LNCAP (cell line): ENCODE data around the gene TP53TG5.

Experiments used
- CTCF ChIP-seq: fragments of 450-650 bp; IDR thresholded peaks from 2 replicates; pipeline ENCODE4 v1.5.1; 2017; ENCODE audit warnings: mild to moderate bottlenecking

The TP53TG5 gene

GRCh38 chr20:45362804-45363610 lies 15.1 kb downstream of the TP53TG5 start, which contains the start of gene SYS1:
SYS1 (plus strand) TSS chr20:45363156; CDS start chr20:45363532, 376 bp downstream.
- TF ChIP-seq CTCF: peak; percentile 90

DNA sequence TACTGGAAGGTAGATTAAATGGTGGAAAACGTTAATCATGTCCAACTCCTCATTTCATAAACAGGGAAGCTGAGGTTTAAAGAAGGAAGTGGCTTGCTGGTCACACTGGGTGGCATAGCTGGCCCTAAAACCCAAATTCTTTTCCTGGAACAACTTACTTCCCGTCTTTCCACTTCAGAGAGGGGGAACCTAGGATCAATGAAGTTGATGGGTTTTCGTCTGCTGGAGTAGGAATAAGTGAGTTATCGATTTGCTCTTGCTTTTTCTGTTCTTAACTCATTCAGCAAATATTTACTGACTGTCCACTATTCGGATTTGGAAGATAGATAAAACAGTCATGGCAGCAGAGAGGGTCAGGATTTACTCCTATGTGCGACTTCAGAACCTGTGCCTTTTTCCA lies 16.3 kb downstream of the TP53TG5 start:
- no peak for TF ChIP-seq CTCF

DNA sequence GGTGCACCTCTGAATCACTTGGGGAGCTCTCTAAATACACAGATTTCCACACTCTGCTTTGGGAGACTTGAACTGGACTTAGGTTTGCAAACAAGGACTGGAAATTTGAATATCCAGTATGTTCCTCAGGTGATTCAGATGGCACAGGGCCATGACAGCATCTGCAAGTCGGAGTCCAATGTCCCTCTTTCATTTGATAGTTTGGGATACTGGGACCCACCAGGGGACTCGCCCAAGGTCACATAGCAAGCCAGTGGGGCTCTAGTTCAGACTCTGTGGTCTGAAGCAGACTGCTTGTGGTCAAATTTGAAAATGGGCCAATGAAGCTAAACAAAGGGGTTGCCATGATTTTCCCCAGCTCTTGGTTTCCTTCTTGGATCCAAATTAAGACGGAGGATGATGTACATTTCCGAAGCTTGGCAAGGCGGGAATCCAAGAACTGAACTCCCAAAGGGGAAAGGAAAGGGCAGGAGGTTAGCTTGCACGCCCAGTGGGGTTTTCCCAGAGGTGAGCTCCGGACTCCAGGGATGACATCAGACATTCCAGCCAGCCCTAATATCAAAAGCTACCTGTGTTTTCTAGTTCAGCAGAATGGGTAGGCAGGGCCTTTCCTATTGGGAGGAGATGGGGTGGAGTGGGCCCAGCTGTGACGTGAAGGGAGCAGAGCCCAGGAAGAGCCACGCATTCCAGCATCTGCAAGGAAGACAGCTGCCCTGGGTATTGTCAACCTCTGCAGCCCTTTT lies 18.5 kb downstream of the TP53TG5 start:
- no peak for TF ChIP-seq CTCF

- no peak for TF ChIP-seq CTCF
These were observed 19.1 kb downstream of the TP53TG5 start for GRCh38 chr20:45359069-45359405.

DNA sequence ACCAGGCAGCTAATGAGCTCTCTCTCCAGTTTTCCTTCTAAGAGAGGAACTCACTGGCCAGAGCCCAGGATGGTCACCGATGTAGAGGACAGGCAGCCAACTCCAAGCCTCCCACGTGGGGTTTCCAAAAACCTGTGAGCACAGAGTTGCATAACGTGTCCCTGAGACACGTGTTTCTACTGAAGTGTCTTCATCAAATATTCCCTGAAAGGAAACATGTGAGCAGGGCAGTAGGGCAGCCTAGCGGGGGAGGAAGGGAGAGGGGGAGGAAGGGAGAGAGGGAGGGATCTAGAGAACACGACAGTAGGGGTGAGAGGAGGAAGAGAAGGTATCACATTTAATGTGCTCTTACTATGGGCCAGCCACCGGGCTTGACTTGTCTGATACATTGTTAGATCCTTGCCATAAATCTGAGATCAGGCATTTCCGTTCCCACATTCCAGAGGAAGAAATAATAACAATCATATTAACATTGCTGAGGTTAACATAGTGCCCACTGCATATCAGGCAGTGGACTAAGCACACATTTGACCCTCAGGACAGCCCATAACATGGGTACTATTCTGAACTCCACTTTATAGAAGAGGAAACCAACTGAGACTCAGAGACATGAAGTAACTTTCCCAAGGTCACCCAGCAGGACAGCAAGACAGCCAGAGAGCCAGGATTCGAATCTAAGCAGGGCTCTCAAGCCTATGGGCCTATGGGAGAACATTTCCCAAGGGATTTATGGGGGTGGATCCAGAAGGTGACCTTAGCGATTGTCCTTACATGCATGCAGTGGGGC lies 19.6 kb downstream of the TP53TG5 start:
- TF ChIP-seq CTCF: no peak

DNA sequence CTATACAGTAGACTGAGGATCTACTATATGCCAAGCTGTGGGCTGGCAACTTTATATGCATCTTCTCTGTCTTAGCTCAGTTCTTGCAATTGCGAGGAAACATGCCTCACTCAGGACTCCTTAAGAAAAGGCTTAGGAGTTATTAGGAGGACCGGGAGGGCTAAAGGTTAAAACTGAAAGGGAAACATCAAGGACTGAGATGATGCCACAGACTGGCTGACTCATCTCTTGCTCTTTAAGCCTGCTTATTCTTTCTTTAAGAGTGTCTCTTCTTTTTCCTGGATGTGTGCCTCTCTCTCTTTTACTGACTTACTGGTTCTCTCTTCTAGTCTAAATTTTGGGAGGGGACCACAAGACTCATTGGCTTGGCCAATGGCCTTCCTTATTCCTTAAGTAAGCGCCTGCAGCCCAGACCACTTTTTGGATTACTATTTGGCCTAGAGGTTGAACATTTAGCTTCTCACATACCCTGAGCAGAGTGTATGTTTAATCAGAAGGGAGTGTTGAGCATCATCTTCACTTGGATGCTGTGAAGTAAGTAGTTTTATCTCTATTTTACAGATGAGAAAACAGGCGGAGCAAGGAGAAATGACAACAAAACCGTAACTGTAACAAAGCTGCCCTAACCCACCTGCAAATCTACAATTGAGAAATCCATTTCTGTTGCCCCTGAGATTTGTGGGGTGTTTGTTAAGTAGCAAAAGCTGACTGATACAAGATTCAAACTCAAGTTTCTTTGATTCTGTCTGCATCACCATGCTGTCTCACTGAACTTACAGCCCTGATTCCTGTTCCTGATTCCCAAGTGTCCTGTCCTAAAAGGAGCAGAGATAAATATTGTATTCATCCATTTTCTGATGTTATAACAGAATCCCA lies 22.7 kb downstream of the TP53TG5 start:
- no peak for TF ChIP-seq CTCF
